ENCODE data around the gene L2HGDH.

L2HGDH gene

GRCh38 chr14:50225067-50225973, 86.7 kb downstream of the L2HGDH start:
- DNase-seq, result no peak

- DNase-seq, result no peak
Observed at GRCh38 chr14:50222055-50222613, 89.9 kb downstream of the L2HGDH start.

DNA sequence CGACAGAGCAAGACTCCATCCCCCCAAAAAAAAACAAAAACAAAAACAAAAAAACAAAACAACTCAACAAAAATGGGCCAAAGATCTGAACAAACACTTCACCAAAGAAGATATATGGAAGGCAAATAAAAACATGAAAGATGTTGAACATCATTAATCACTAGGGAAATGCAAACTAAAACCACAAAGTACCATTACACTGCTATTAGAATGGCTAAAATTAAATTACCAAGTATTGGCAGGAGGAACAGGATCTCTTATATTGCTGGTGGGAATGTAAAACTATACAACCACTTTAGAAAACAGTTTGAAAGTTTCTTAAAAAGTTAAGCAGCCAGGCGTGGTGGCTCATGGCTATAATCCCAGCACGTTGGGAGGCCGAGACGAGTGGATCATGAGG, 93.5 kb downstream of the L2HGDH start:
- no peak for DNase-seq

DNA sequence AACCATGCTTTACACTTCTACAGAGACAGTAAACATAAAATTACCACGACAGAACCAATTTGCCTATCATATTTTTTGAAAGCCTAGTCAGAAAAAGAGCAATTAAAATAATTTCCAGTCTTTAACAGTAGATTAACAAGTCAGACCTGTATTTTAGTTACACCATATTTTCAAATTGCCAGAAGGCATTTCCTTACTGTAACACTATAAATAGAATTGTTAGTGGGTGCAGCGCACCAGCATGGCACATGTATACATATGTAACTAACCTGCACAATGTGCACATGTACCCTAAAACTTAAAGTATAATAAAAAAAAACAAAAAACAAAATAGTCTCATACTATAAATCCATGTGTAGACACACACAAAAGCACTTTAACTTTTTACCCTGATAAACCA, 96.6 kb downstream of the L2HGDH start:
- DNase-seq, result no peak

DNA sequence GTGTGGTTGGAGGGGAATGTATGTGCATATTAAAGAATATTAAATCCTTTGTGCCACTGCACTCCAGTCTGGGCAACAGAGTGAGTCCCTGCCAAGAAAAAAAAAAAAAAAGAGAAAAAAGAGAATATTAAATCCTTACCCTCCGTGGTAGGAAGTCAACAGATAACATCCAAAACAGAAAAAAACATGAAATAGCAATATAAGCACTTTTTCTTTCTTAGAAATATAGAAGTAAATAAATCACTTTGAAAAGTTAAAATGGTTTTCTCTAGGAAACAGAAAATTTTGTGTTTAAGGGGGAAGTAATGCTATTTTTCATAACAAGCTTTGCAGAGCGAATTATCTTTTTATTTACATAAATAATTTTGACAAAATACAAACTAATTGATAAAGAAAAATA, 98.2 kb downstream of the L2HGDH start:
- no peak for DNase-seq

DNA sequence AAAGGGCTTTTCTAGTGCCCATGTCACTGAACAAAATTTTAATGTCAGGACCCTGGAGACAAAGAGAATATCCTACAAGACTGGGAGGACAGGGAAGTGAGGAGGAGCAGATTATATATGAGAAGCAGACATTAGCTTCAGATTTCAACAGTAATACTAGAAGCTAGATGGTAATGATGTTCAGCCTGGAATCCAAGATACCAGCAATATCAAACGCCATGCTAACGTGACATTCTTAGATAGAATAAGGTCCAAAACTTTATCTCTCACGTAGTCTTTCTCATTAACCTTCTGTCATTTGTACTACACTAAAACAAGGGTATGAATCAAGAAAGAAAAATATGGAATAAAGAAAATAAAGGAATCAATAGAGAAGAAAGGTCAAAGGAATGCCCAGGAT, 99.3 kb downstream of the L2HGDH start:
- no peak for DNase-seq

GRCh38 chr14:50210074-50210473, 102.0 kb downstream of the L2HGDH start:
- DNase-seq, result no peak

GRCh38 chr14:50198499-50198898, 113.5 kb downstream of the L2HGDH start:
- DNase-seq, result no peak

GRCh38 chr14:50191499-50191898, 120.5 kb downstream of the L2HGDH start:
- DNase-seq, result no peak

All from cerebellar nuclear complex (tissue), 1 donor.